Measurements from ENCODE around the gene LSAMP. TPM values are rescaled to one million over a fixed set of nuclear protein-coding genes. Genes with fewer than 3 reads are reported as not detected.

Gene LSAMP
- polyA plus RNA-seq, 2 of the 4 experiments (the other 2 are of a cell fraction), result 0.12 to 0.53 TPM

GRCh38 chr3:116474032-116474780 is 28.9 kb upstream of the LSAMP start:
- FAIRE-seq (no peak), DNase-seq (ENCODE audit: low read depth in 1 of 2, low spot score in 1 of 2) (no peak), ATAC-seq (no peak)
- ChIA-PET CTCF (no interaction called here), POLR2A (no interaction called here)
- H3K27ac ChIP-seq, result no peak overlapping the region
- WGBS (ENCODE audit: missing lambda C conversion rate), result 6% methylated on average over 2 of the region's 2 CpGs
- no peak overlapping the region for H3K4me2 ChIP-seq
- no peaks in the 10 kb centered on the region for H3K4me1 ChIP-seq
- no peak for TF ChIP-seq CBX2 (IDR thresholded peaks at IDR 0.05; ENCODE audit: borderline replicate concordance, low read depth)
- no peak for TF ChIP-seq CHD4 (IDR thresholded peaks at IDR 0.05; ENCODE audit: borderline replicate concordance)
- no peak for TF ChIP-seq PHF8 (IDR thresholded peaks at IDR 0.05; ENCODE audit: borderline replicate concordance, low read depth)
- TF ChIP-seq HOXB5 (CRISPR knock-in tag; IDR thresholded peaks at IDR 0.05), result no peak
- TF ChIP-seq EHF (CRISPR knock-in tag; IDR thresholded peaks at IDR 0.05), result no peak
- TF ChIP-seq CTCF (IDR thresholded peaks at IDR 0.05), result no peak
- no peak for TF ChIP-seq EHMT2 (IDR thresholded peaks at IDR 0.05; ENCODE audit: low read depth)
- no peak for TF ChIP-seq NR3C1 (IDR thresholded peaks at IDR 0.05)
- no peak for TF ChIP-seq SREBF2 (IDR thresholded peaks at IDR 0.05)
- no peak for TF ChIP-seq POLR2AphosphoS2 (conservative IDR thresholded peaks at IDR 0.05; ENCODE audit: low read length)
- no peak for TF ChIP-seq HOXA7 (CRISPR knock-in tag; IDR thresholded peaks at IDR 0.05)
- TF ChIP-seq USF2 (IDR thresholded peaks at IDR 0.05), result no peak
- TF ChIP-seq REST (IDR thresholded peaks at IDR 0.05), result no peak
- TF ChIP-seq HOXB13 (CRISPR knock-in tag; IDR thresholded peaks at IDR 0.05; ENCODE audit: low read depth), result no peak
- no peak for TF ChIP-seq TP53 (CRISPR knock-in tag; IDR thresholded peaks at IDR 0.05)
- TF ChIP-seq RAD21 (conservative IDR thresholded peaks at IDR 0.05 in 1 of 2, IDR thresholded peaks at IDR 0.05 in 1 of 2), result no peak
- H3K4me3 ChIP-seq, result no peak overlapping the region
- H3K9me3 ChIP-seq, result no peaks in the 10 kb centered on the region

GRCh38 chr3:116473602-116474001 is 28.3 kb upstream of the LSAMP start:
- H3K27ac ChIP-seq, result no peak overlapping the region
- H3K9me3 ChIP-seq, result no peaks in the 10 kb centered on the region
- TF ChIP-seq POLR2AphosphoS2 (conservative IDR thresholded peaks at IDR 0.05; ENCODE audit: low read length), result no peak
- DNase-seq (ENCODE audit: low read depth in 1 of 2, low spot score in 1 of 2) (no peak), ATAC-seq (no peak), FAIRE-seq (no peak)
- ChIA-PET POLR2A (no interaction called here), CTCF (no interaction called here)
- no peaks in the 10 kb centered on the region for H3K4me1 ChIP-seq
- H3K4me2 ChIP-seq, result no peak overlapping the region
- H3K4me3 ChIP-seq, result no peak overlapping the region
